ENCODE measurements around the gene BATF.
"Not testable (repeated sequence)": the region's sequence is repeated elsewhere in the genome, so short reads cannot be mapped to it uniquely, and the experiment has no call there.

BATF gene

DNA sequence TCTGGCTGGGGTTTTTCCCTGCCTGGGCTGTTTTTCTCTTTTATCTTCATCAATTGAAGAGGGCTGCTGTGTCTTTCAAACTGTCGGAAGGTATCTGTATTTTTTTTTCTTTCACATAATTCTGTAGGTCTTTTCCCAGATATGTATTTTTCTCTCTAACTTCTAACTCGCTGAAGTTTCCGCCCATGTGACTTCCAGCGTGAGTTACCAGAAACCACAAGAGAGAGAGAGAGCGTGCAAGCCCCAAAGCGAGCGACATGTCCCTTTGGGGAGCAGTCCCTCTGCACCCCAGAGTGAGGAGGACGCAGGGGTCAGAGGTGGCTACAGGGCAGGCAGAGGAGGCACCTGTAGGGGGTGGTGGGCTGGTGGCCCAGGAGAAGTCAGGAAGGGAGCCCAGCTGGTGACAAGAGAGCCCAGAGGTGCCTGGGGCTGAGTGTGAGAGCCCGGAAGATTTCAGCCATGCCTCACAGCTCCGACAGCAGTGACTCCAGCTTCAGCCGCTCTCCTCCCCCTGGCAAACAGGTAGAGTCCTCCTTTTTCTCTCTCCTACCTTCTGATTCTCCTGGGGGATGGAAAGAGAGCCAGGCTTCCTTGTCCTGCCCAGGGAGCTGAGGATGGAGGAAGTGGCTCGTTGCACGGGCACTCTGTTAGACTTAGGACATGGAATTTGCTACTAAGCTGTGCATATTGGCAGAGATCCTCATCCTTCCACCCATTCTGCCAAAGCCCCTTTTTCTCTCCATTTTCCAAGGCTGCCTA, at the start of gene BATF:
Gene BATF (plus strand): TSS at position 246 of the 759 bp plus-strand sequence. CDS start 214 bp downstream, at position 460.
- no peak for DNase-seq (ENCODE audit: low read depth in 2 of 2)

GRCh38 chr14:75474127-75474526, 48.1 kb upstream of the BATF start:
- not testable (repeated sequence) for DNase-seq (ENCODE audit: low read depth in 2 of 2)

DNA sequence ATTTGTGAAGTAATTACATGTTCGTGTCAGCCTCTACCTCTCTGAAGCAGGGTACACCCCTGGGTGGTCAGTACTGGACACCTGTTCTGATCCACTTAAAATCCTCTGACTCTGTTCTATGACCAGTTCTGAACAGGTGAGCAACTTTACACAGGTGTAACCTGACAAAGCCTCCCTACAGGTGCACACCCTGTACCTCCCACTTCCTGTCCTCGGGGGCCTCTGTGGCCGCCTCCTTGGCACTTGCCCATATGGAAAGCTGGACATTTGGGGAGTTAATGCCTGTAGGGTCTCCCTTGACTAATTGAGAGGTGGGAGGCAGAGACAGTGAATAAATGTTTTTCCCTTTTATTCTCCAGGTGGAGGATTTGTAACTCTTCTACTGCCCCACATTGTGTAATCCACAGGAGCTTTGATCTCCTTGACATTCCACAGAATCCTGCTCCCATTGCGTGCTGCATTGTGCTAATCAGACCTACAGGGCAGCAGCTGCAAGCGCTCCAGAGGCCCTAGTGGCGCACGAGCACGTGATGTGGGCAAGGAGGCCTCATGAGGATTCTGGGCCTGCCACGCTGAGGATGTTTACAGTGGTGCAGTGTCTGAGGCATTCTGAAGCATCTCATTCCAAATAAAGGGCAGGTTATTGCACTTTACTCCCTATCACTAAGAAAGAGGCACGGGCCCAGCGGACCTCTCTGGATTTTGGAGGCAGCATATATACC, 45.8 kb upstream of the BATF start:
- peak in 1 of 2 experiments; percentile 3 for DNase-seq (ENCODE audit: low read depth in 2 of 2)

- DNase-seq (ENCODE audit: low read depth in 2 of 2): no peak
Observed at GRCh38 chr14:75477881-75478280, 44.4 kb upstream of the BATF start.

- DNase-seq (ENCODE audit: low read depth in 2 of 2): no peak
Observed at GRCh38 chr14:75479770-75480600, 42.3 kb upstream of the BATF start.

- DNase-seq (ENCODE audit: low read depth in 2 of 2): no peak
Observed at GRCh38 chr14:75482366-75482765, 39.9 kb upstream of the BATF start.

- DNase-seq (ENCODE audit: low read depth in 2 of 2): no peak
Observed at GRCh38 chr14:75484711-75485429, 37.4 kb upstream of the BATF start.

DNA sequence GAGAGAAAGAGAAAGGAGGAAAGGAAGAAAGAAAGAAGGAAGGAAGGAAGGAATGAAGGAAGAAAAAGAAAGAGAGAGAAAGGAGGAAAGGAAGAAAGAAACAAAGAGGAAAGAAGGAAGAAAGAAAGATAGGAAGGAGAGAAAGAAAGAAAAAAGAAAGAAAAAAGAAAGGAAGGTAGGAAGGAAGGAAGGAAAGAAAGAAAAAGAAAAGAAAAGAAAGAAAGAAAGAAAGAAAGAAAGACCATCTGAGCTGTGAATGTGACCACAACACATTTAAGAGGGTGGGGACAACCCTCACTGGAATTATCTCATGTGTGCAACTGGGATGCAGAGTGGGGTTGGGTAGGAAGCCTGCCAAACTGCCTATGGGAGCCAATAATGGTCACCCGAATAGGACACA, 36.0 kb upstream of the BATF start:
- DNase-seq (ENCODE audit: low read depth in 2 of 2): no peak

DNA sequence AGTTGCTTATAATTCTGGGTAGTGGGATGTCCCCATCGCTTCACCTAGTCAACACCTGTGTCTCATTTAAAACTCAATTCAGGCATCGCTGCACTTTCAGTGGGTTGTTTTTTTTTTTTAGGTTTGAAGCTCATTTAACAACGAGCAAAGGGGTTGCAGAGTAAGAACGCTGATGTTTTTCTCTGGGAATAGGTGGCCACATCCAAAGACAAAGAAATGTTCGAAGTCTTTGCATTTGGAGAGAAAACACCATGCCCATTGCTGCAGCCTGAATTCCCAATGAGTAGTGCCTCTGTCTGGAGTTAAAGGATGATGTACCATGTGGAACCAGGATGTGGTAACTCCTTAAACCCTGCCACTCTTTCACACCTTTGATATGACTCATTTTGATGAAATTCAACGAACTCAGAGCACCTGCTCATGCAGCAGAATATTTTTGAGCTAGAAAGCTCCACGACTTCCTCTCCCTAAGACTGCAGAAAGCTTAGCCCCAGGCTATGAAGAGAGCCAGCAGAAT, 35.1 kb upstream of the BATF start:
- DNase-seq (ENCODE audit: low read depth in 2 of 2): no peak

- DNase-seq (ENCODE audit: low read depth in 2 of 2): no peak
Observed at GRCh38 chr14:75489480-75489837, 32.8 kb upstream of the BATF start.

- no peak for DNase-seq (ENCODE audit: low read depth in 2 of 2)
Observed at GRCh38 chr14:75491376-75491978, 30.8 kb upstream of the BATF start.

DNA sequence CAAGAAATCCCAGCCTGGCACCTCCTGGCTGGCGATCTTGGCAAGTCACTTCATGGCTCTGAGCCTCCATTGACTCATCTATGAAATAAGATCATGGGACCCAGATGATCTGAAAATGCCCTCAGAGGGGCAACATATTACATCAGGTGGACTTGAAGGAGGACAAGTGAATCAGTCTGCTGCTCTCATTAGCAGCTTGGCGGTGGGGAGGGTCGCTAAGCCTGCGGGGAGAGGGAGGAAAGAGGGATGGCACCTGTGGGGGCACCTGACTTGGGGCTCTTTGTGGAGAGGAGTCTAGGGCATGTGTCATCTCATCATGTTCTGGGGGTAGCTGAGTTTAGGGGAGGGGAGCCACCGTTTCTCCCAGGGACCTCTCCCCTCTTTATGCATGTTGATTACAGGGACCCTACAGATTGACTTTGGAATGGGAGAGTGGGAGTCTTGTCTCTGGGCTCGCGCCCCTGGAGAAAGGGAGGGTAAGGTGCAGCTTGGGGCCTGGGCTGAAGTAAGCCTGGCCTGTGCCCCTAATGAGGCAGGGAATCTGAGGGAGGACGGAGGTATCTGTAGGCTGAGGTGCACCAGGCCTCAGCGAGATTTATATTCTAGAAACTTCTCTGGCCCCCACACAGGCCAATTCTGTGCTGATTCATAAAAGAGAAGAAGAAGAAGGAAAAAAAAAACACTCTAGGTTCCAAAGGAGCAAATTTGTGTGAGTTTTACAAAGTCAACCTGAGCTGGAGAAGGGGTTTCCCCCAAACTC, 29.3 kb upstream of the BATF start:
- DNase-seq (ENCODE audit: low read depth in 2 of 2): no peak

GRCh38 chr14:75493592-75494087, 28.6 kb upstream of the BATF start:
- DNase-seq (ENCODE audit: low read depth in 2 of 2): no peak

- DNase-seq (ENCODE audit: low read depth in 2 of 2): no peak
Observed at GRCh38 chr14:75494896-75495295, 27.4 kb upstream of the BATF start.

DNA sequence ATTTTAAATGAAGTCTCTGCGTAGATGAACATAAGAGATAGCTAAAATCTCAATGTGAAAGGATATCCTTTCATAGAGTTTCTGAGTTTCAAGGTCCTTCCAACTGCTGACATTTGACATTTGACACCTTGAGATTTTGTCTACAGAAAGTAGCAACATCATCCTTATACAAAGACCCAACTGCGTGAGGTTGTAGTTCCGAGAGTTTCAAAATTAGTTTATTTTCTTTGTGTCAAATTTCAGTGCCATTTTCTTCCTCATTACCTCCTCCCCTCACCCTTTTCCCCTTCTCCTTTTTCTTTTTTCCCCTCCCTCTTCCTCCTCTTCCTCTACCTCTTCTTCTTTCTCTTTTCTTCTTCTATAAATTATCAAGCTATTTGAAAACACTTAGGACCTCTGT, 26.9 kb upstream of the BATF start:
- no peak for DNase-seq (ENCODE audit: low read depth in 2 of 2)

DNA sequence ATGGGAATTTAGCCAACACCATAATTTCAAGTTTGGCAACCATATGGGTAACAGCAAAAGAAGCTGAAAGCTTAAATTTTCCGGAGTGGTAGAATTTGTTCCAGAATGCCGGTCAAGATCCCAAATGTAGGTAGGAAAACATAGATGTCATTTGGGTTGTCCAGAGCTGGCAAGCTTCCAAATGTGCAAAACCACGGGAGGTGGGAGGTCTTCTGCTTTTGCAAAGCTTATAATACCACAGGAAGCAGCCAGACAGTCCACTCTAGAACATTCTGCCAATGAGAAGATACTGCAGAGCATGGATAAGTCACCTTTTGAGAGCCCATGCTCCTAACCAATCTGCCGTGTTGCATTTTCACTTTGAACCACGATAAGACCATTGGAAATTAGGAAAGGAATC, 26.4 kb upstream of the BATF start:
- DNase-seq (ENCODE audit: low read depth in 2 of 2): no peak

GRCh38 chr14:75496755-75497154, 25.5 kb upstream of the BATF start:
- DNase-seq (ENCODE audit: low read depth in 2 of 2): no peak

DNA sequence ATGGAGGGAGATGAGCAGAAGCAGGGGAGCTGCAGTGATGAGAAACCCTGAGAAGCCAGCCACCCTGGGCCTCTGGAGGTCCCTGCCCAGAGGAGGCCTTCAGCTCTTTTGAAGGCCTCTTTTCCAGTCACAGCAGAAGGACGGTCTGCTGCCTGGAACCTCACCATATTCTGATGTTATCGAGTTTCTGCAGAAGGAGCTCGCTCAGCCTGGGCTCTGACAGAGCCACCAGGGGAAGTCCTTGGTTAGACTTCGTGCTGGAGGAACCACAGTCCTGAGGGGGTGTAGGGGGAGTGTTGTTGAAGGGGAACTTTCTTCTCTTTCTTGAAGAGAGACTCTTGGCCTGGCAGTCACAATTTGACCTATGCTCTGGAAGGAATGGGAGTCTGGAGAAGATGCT, 25.1 kb upstream of the BATF start:
- no peak for DNase-seq (ENCODE audit: low read depth in 2 of 2)

- no peak for DNase-seq (ENCODE audit: low read depth in 2 of 2)
Observed at GRCh38 chr14:75497701-75498100, 24.6 kb upstream of the BATF start.

Measured in fibroblast of skin of left quadriceps (primary cell).